Measurements from ENCODE around the gene SDF2. TPM values are rescaled to one million over a fixed set of nuclear protein-coding genes. Genes with fewer than 3 reads are reported as not detected.
A peak's percentile ranks its signal among the peaks of the same experiment; 100 is the strongest.

Gene SDF2, protein sequence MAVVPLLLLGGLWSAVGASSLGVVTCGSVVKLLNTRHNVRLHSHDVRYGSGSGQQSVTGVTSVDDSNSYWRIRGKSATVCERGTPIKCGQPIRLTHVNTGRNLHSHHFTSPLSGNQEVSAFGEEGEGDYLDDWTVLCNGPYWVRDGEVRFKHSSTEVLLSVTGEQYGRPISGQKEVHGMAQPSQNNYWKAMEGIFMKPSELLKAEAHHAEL
- total RNA-seq (2014; rRNA removed; shearing (Covaris generic)) (52.3 and 64.4 TPM in 2 replicates), polyA plus RNA-seq (2016; fragmentation: Nextera tagmentation; extraction: Ambion mirVana) (88.4 and 94.2 TPM in 2 replicates)

DNA sequence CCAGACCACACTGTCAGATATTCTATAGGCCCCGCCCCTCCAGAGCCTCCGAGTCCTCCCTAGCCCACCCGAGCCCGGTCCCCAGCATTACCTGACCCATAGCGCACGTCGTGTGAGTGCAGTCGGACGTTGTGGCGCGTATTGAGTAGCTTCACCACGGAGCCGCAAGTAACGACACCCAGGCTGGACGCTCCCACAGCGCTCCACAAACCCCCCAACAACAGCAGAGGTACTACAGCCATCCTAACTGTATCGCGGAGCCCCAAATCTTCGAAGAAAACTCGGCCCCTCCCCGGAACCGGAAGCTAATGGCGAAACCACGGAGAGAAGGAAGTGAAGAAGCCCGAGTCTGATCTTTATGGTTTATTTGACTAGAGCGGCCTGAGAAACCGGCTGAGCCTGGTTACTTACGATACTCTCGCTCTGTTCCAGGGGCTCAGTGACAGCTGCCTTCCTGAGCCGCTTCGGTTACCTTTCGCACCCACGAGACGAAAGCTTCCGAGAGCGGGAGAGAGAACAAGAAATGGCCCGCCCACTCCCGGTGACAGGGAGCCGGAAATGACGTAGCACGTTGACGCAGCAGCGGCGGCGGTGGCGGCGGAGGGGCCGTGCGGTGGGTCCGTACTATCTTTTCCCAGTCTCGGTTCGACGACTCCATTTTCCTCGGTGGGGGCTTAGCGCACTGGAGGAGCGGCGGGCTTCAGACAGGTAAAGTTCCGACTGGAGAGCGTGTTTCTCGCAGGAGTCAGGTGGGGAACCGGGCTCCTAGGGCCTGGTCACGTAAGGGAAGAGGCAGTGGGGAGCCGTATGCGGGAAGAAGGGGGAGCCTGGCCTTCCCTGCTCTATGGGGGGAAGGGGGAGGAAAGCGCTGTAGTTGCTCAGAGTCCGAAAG is at the start of gene SDF2, which contains the start of gene SUPT6H:
SDF2 (minus strand) TSS at position 272 of the 892 bp plus-strand sequence; CDS start at position 242, 30 bp downstream.
SUPT6H (plus strand) TSS at position 571 of the 892 bp plus-strand sequence. CDS start 11,197 bp downstream, outside the sequence.
- in situ Hi-C loops (cut with MboI), result no loop called here
- 1% methylated on average over 63 to 65 of the region's 66 CpGs for WGBS, 2 experiments (ENCODE audit: low coverage in 1 of 2, low lambda C conversion rate in 2 of 2, missing lambda C conversion rate in 2 of 2)

DNA sequence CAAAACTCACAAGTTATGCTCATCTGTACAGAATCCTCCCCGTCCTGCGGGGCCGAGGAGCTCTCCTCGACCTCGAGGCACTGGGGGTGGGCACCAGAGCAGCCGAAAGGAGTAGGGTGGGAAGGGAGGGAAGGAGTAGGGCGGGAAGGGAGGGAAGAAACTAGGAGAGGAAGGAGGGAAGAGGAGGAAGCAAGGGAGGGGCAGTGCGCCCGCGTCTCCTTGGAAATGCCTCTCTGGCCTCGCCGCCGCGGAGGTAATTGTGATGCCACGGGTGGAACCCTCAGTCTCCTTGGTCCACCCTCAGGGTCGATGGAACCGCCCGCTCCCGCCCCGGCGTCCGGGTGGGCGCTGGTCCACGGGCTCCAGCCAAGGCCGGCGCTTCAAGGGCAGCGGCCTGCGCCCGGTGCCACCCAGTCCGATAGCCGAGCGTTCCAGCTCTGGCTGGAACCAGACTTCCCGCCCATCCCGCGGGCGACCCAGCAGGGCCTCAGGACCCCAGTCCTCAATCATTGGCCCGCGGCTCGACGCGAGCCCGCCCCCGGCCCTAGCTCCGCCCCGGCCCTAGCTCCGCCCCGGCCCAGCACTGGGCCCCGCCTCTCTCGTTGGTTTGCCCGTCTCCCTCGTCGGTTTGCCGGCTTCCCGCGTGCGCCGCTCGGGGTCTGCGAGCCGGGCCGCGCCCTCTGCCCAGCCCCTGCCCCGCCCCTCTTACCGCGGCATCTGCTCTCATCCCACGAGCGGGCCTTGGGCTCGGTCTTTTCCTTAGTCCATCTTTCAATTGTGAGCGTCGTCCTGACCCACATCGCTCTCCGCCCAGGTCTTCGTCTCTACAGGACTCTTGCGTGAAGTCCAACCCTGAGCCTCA is 49.4 kb upstream of the SDF2 start:
- H3K79me2 ChIP-seq (ENCODE audit: insufficient read depth), result peaks cover 13% of the 10 kb centered on the region
- H3K9me3 ChIP-seq (ENCODE audit: low read depth), result no peaks in the 10 kb centered on the region
- peak overlapping the region; percentile 70 for H3K4me2 ChIP-seq (ENCODE audit: unreplicated experiment)
- no peaks in the 10 kb centered on the region for H3K9me2 ChIP-seq (ENCODE audit: insufficient read depth)
- peak overlapping the region; percentile 74 for H2AFZ ChIP-seq
- H3K36me3 ChIP-seq (ENCODE audit: low read depth), result 0 out of 2 replicates have a peak, but pooled peaks cover 12% of the 10 kb centered on the region
- peaks cover 21% of the 10 kb centered on the region for H3F3A ChIP-seq (ENCODE audit: insufficient read depth)
- WGBS, 2 experiments (ENCODE audit: low coverage in 1 of 2, low lambda C conversion rate in 2 of 2, missing lambda C conversion rate in 2 of 2), result 1% methylated on average over 32 to 72 of the region's 74 CpGs
- H3K9ac ChIP-seq, result peak overlapping the region; percentile 80
- peak overlapping the region; percentile 78 for H3K27ac ChIP-seq
- H3K27me3 ChIP-seq (replicated peaks; ENCODE audit: insufficient read depth), result no peaks in the 10 kb centered on the region
- no peaks in the 10 kb centered on the region for H4K20me1 ChIP-seq (ENCODE audit: insufficient read depth)
- H3K4me3 ChIP-seq, result peak overlapping the region; percentile 69
- TF ChIP-seq EZH2phosphoT487 (IDR thresholded peaks at IDR 0.05; ENCODE audit: insufficient read depth, low read depth), result no peak
- no peak for TF ChIP-seq EZH2 (IDR thresholded peaks at IDR 0.05; ENCODE audit: insufficient read depth, poor library complexity, severe bottlenecking)
- in situ Hi-C loops (cut with MboI), result no loop called here
- peak; percentile 94 for DNase-seq
- H3K4me1 ChIP-seq (ENCODE audit: insufficient read depth), result peaks cover 7% of the 10 kb centered on the region; the same call in 1 of the 2 replicates

More for the DNA sequence above, at the start of gene SDF2, which contains the start of gene SUPT6H:
- peak within 1 kb of the TSS; percentile 90 for H3K4me2 ChIP-seq (ENCODE audit: unreplicated experiment)
- DNase-seq, result peak; percentile 96
- no peaks in the 10 kb centered on the region for H3K27me3 ChIP-seq (replicated peaks; ENCODE audit: insufficient read depth)
- TF ChIP-seq EZH2phosphoT487 (IDR thresholded peaks at IDR 0.05; ENCODE audit: insufficient read depth, low read depth) (no peak), EZH2 (IDR thresholded peaks at IDR 0.05; ENCODE audit: insufficient read depth, poor library complexity, severe bottlenecking) (no peak)
- peaks cover 23% of the 10 kb centered on the region for H3K4me1 ChIP-seq (ENCODE audit: insufficient read depth)
- no peaks in the 10 kb centered on the region for H3K9me3 ChIP-seq (ENCODE audit: low read depth)
- peak within 1 kb of the TSS; percentile 97 for H2AFZ ChIP-seq
- peak within 1 kb of the TSS; percentile 96 for H3K27ac ChIP-seq
- peak within 1 kb of the TSS; percentile 96 for H3K4me3 ChIP-seq
- peak within 1 kb of the TSS; percentile 98 for H3K9ac ChIP-seq
- peaks cover 100% of the 10 kb centered on the region for H3K79me2 ChIP-seq (ENCODE audit: insufficient read depth)
- H3F3A ChIP-seq (ENCODE audit: insufficient read depth), result 0 out of 2 replicates have a peak, but pooled peaks cover 4% of the 10 kb centered on the region
- H3K36me3 ChIP-seq (ENCODE audit: low read depth), result no peaks in the 10 kb centered on the region
- H4K20me1 ChIP-seq (ENCODE audit: insufficient read depth), result no peaks in the 10 kb centered on the region
- no peaks in the 10 kb centered on the region for H3K9me2 ChIP-seq (ENCODE audit: insufficient read depth)

DNA sequence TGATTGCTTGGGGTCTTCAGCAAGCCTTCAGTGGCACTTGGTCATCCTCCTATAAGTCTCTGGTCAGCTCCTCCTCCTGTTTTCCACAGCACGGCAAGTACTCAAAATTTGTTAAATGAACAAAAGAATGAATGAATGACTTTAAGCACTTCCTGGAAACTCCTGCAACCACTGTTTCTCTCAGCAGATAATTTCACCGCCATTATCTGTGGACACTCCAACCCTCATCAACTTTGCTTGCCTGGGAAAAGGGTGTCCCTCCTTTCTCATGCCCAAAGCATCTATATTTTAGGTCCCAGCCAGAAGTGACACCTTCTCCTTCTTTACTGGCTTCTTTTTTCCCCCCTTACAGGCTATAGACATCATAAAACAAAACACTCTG is 45.6 kb upstream of the SDF2 start:
- DNase-seq, result no peak
- H3K9me3 ChIP-seq (ENCODE audit: low read depth), result no peaks in the 10 kb centered on the region
- no peak overlapping the region for H3K4me2 ChIP-seq (ENCODE audit: unreplicated experiment)
- H4K20me1 ChIP-seq (ENCODE audit: insufficient read depth), result no peaks in the 10 kb centered on the region
- H3K79me2 ChIP-seq (ENCODE audit: insufficient read depth), result no peaks in the 10 kb centered on the region
- 82% methylated on average over 2 of the region's 2 CpGs for WGBS, 2 experiments (ENCODE audit: low coverage in 1 of 2, low lambda C conversion rate in 2 of 2, missing lambda C conversion rate in 2 of 2)
- H3K27me3 ChIP-seq (replicated peaks; ENCODE audit: insufficient read depth), result no peaks in the 10 kb centered on the region
- in situ Hi-C loops (cut with MboI), result no loop called here
- no peak overlapping the region for H3K9ac ChIP-seq
- 0 out of 2 replicates have a peak, but pooled peaks cover 7% of the 10 kb centered on the region for H3K4me1 ChIP-seq (ENCODE audit: insufficient read depth)
- no peaks in the 10 kb centered on the region for H3K9me2 ChIP-seq (ENCODE audit: insufficient read depth)
- H3K4me3 ChIP-seq, result no peak overlapping the region
- H3K36me3 ChIP-seq (ENCODE audit: low read depth), result no peaks in the 10 kb centered on the region
- peaks cover 12% of the 10 kb centered on the region for H3F3A ChIP-seq (ENCODE audit: insufficient read depth)
- no peak overlapping the region for H2AFZ ChIP-seq
- H3K27ac ChIP-seq, result no peak overlapping the region
- TF ChIP-seq EZH2 (IDR thresholded peaks at IDR 0.05; ENCODE audit: insufficient read depth, poor library complexity, severe bottlenecking) (no peak), EZH2phosphoT487 (IDR thresholded peaks at IDR 0.05; ENCODE audit: insufficient read depth, low read depth) (no peak)

All from GM23248 (cell line).